ENCODE data around the gene ID3.

DNA sequence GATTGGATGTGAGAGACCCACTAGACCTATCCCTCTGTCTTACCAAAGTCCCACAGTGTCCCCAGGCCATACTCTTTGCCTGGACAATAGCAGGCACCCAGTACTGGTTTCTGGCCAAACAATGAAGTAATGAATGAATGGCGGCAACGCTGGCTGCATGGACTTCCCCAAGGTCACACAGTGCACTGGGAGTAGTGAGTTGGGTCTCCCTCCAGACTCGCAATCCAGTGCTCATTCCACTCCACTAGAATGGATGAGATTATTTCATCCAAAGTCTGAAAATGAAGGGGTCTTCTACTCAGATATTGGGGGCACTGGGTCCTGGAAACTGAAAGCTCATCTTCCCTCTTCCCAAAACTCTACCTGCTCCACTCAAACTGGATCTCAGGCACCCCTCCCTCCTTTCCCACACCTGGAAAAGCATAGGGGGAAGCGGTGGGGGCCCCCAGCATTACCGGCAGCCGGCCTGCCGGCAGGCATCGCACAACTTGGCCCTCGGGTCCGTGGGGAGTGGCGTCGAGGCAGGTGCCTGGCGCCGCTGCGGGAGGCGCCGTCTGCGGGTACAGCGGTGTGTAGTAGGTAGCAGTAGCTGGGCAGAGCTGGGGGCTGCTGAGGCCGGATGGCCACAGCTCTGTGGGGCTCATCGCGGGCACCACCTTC, 29.1 kb downstream of the ID3 start:
- TF ChIP-seq, protein P1, sequence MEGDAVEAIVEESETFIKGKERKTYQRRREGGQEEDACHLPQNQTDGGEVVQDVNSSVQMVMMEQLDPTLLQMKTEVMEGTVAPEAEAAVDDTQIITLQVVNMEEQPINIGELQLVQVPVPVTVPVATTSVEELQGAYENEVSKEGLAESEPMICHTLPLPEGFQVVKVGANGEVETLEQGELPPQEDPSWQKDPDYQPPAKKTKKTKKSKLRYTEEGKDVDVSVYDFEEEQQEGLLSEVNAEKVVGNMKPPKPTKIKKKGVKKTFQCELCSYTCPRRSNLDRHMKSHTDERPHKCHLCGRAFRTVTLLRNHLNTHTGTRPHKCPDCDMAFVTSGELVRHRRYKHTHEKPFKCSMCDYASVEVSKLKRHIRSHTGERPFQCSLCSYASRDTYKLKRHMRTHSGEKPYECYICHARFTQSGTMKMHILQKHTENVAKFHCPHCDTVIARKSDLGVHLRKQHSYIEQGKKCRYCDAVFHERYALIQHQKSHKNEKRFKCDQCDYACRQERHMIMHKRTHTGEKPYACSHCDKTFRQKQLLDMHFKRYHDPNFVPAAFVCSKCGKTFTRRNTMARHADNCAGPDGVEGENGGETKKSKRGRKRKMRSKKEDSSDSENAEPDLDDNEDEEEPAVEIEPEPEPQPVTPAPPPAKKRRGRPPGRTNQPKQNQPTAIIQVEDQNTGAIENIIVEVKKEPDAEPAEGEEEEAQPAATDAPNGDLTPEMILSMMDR (IDR thresholded peaks at IDR 0.05): no peak
- TF ChIP-seq POLR2AphosphoS5 (IDR thresholded peaks at IDR 0.05; ENCODE audit: low read depth, low read length) (no peak), SIN3A (IDR thresholded peaks at IDR 0.05; ENCODE audit: borderline replicate concordance, insufficient read depth, low read depth, low read length) (no peak)

Data from Panc1 (cell line).